Measurements from ENCODE around the gene RIMBP2. TPM values are rescaled to one million over a fixed set of nuclear protein-coding genes. Genes with fewer than 3 reads are reported as not detected.

Gene RIMBP2
- total RNA-seq, 1 experiment from 2014 or later, result not detected

- ChIA-PET POLR2A (no interaction called here), CTCF (no interaction called here)
- Mint-ChIP-seq H3K36me3 (ENCODE audit: insufficient read depth, unreplicated experiment) (no peaks in the 10 kb centered on the region), H3K4me3 (ENCODE audit: unreplicated experiment) (no peak overlapping the region), H3K27ac (ENCODE audit: low read depth, unreplicated experiment) (no peak overlapping the region), H3K9me3 (ENCODE audit: unreplicated experiment) (no peaks in the 10 kb centered on the region), H3K27me3 (ENCODE audit: insufficient read depth, unreplicated experiment) (peaks cover 11% of the 10 kb centered on the region), H3K4me1 (ENCODE audit: insufficient read depth, unreplicated experiment) (no peaks in the 10 kb centered on the region)
- intact Hi-C loops (cut with micrococcal nuclease), result no loop called here
- no peak for DNase-seq (ENCODE audit: unreplicated experiment)
- no TSS peak for BruUV-seq (replicated peaks)
- TF ChIP-seq CTCF (IDR thresholded peaks at IDR 0.05; ENCODE audit: unreplicated experiment), result no peak
Measured at GRCh38 chr12:130504110-130504839, 211.8 kb downstream of the RIMBP2 start.

GRCh38 chr12:130501821-130502220, 214.3 kb downstream of the RIMBP2 start:
- no peak for TF ChIP-seq CTCF (IDR thresholded peaks at IDR 0.05; ENCODE audit: unreplicated experiment)
- Mint-ChIP-seq H3K9me3 (ENCODE audit: unreplicated experiment) (no peaks in the 10 kb centered on the region), H3K27ac (ENCODE audit: low read depth, unreplicated experiment) (no peak overlapping the region), H3K4me1 (ENCODE audit: insufficient read depth, unreplicated experiment) (no peaks in the 10 kb centered on the region), H3K27me3 (ENCODE audit: insufficient read depth, unreplicated experiment) (peaks cover 11% of the 10 kb centered on the region), H3K36me3 (ENCODE audit: insufficient read depth, unreplicated experiment) (no peaks in the 10 kb centered on the region), H3K4me3 (ENCODE audit: unreplicated experiment) (no peak overlapping the region)
- no peak for DNase-seq (ENCODE audit: unreplicated experiment)
- POLR2A ChIA-PET, result no interaction called here
- CTCF ChIA-PET, result interaction anchor here (0.6 kb wide), 2 partner anchors 71 to 183 kb away, joined by 3 to 4 read pairs; no protein-coding TSS in a partner anchor
- BruUV-seq (replicated peaks), result no TSS peak
- intact Hi-C loops (cut with micrococcal nuclease), result no loop called here

- intact Hi-C loops (cut with micrococcal nuclease), result no loop called here
- no peak for DNase-seq (ENCODE audit: unreplicated experiment)
- no peaks in the 10 kb centered on the region for H3K9me3 Mint-ChIP-seq (ENCODE audit: unreplicated experiment)
- no TSS peak for BruUV-seq (replicated peaks)
- H3K36me3 Mint-ChIP-seq (ENCODE audit: insufficient read depth, unreplicated experiment), result no peaks in the 10 kb centered on the region
- H3K27ac Mint-ChIP-seq (ENCODE audit: low read depth, unreplicated experiment), result no peak overlapping the region
- no peak for TF ChIP-seq CTCF (IDR thresholded peaks at IDR 0.05; ENCODE audit: unreplicated experiment)
- H3K4me1 Mint-ChIP-seq (ENCODE audit: insufficient read depth, unreplicated experiment), result no peaks in the 10 kb centered on the region
- H3K27me3 Mint-ChIP-seq (ENCODE audit: insufficient read depth, unreplicated experiment), result peaks cover 11% of the 10 kb centered on the region
- H3K4me3 Mint-ChIP-seq (ENCODE audit: unreplicated experiment), result no peak overlapping the region
- CTCF ChIA-PET, result no interaction called here
- POLR2A ChIA-PET, result no interaction called here
Measured at GRCh38 chr12:130500835-130501330, 215.2 kb downstream of the RIMBP2 start.

DNA sequence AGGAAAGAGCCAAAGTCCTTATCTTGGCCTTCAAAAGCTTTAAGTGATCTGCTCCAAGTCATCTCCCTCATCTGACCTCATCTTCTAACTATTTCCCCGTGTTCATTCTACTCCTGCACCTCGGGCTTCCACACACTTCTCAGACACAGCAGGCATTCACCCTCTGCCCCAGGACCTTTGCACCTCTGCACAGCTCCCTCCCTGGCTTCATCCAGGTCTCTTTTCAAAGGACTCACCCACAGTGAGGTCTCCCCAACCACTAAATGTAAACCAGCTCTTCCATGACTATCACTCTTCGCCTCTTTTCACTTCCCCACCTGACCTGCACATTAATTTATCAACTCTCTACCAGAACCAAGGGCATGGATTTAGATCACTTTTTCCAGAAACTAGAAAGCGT, 216.6 kb downstream of the RIMBP2 start:
- no peaks in the 10 kb centered on the region for H3K36me3 Mint-ChIP-seq (ENCODE audit: insufficient read depth, unreplicated experiment)
- BruUV-seq (replicated peaks), result no TSS peak
- TF ChIP-seq CTCF (IDR thresholded peaks at IDR 0.05; ENCODE audit: unreplicated experiment), result no peak
- ChIA-PET POLR2A (no interaction called here), CTCF (no interaction called here)
- H3K27ac Mint-ChIP-seq (ENCODE audit: low read depth, unreplicated experiment), result no peak overlapping the region
- H3K9me3 Mint-ChIP-seq (ENCODE audit: unreplicated experiment), result no peaks in the 10 kb centered on the region
- intact Hi-C loops (cut with micrococcal nuclease), result no loop called here
- no peak for DNase-seq (ENCODE audit: unreplicated experiment)
- H3K27me3 Mint-ChIP-seq (ENCODE audit: insufficient read depth, unreplicated experiment), result peaks cover 11% of the 10 kb centered on the region
- H3K4me3 Mint-ChIP-seq (ENCODE audit: unreplicated experiment), result no peak overlapping the region
- no peaks in the 10 kb centered on the region for H3K4me1 Mint-ChIP-seq (ENCODE audit: insufficient read depth, unreplicated experiment)

Measured in MCF 10A (cell line).